Gastroesophageal sphincter (tissue), 3 donors: ENCODE data around the gene MCTP1.

Experiments
- CTCF ChIP-seq, 4 experiments: fragments of 200-600 bp in 2 of 4; fragments of 450-650 bp in 2 of 4; sonication (generic) in 1 of 4; IDR thresholded peaks; one replicate each; pipeline ENCODE4 v1.5.1; 2017 to 2019; ENCODE audit warnings: antibody characterized with exemption in 4 of 4, mild to moderate bottlenecking in 2 of 4, moderate library complexity in 2 of 4
- EP300 ChIP-seq: sonication (generic); formaldehyde crosslinking; IDR thresholded peaks from one replicate; pipeline ENCODE4 v1.6.1; 2017; ENCODE audit warnings: antibody characterized with exemption, mild to moderate bottlenecking
- POLR2A ChIP-seq, 2 donors: fragments of 450-650 bp; IDR thresholded peaks; one replicate each; pipeline ENCODE4 v1.6.1; 2017; ENCODE audit warnings: antibody characterized with exemption in 2 of 2, mild to moderate bottlenecking in 2 of 2, moderate library complexity in 1 of 2
- POLR2AphosphoS5 ChIP-seq: sonication (generic); formaldehyde crosslinking; IDR thresholded peaks from one replicate; pipeline ENCODE4 v1.6.1; 2017; ENCODE audit warnings: antibody characterized with exemption

GRCh38 chr5:94691949-94692348 is 592.9 kb downstream of the MCTP1 start:
- TF ChIP-seq CTCF (IDR thresholded peaks at IDR 0.05) = no peak
- no peak for TF ChIP-seq POLR2AphosphoS5
- no peak for TF ChIP-seq POLR2A (IDR thresholded peaks at IDR 0.05)
- no peak for TF ChIP-seq EP300
